ENCODE measurements around the gene WDSUB1.

The WDSUB1 gene

DNA sequence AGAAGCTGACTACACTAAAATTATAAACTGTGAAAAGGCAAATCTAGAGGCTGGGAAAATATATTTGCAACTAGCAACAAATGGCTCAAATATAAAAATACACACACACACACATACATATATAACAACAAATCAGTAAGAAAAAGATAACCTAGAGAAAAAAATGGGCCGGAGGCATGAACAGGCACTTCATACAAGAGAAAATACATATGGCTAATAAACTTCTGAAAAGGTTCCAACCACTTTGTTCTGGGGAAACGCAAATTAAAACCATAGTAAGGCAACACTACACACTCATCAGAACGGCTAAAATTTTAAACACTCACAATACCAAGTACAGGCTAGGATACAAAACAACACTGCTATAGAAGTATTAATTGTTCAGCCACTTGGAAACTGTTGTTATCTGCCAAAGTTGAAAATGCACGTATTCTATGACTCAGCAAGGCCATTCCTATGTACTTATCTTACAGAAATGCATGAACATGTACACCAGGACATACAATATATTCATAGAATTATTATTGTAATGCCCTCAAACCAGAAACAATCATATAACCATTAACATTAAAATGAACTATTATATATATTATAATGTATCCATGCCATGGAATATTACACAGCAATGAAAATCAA lies 15.6 kb downstream of the WDSUB1 start:
- no peak for TF ChIP-seq POLR2AphosphoS5 (IDR thresholded peaks at IDR 0.05; ENCODE audit: low read depth, low read length)
- no peak for TF ChIP-seq FOXP2 (optimal IDR thresholded peaks at IDR 0.05; ENCODE audit: borderline replicate concordance, extremely low read depth, extremely low read length, insufficient read depth)

DNA sequence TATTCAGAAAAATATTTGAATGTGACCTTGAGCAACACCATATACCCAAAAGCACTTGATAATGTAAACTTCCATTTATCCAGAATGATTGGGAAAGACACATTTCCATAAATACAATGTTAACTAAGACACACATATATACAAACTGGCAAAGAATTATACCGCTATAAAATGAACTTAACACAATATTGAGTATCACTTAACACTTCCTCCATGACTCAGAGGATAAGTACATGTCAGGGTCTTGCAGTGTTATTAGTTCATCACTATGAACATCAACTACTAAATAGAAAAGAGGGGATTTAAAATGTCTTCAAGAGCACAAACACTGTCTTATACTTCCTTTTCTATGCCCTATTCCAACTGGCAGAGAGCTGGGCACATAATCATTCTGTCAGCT lies 18.6 kb downstream of the WDSUB1 start:
- TF ChIP-seq REST (IDR thresholded peaks at IDR 0.05; ENCODE audit: insufficient read depth in 1 of 2, low read depth in 2 of 2, low read length in 2 of 2) (no peak), FOXP2 (optimal IDR thresholded peaks at IDR 0.05; ENCODE audit: borderline replicate concordance, extremely low read depth, extremely low read length, insufficient read depth) (no peak), TAF1 (IDR thresholded peaks at IDR 0.05; ENCODE audit: borderline replicate concordance, insufficient read depth, low read length) (no peak), SIN3A (IDR thresholded peaks at IDR 0.05; ENCODE audit: borderline replicate concordance, insufficient read depth, low read length) (no peak), POLR2AphosphoS5 (IDR thresholded peaks at IDR 0.05; ENCODE audit: low read depth, low read length) (no peak)

DNA sequence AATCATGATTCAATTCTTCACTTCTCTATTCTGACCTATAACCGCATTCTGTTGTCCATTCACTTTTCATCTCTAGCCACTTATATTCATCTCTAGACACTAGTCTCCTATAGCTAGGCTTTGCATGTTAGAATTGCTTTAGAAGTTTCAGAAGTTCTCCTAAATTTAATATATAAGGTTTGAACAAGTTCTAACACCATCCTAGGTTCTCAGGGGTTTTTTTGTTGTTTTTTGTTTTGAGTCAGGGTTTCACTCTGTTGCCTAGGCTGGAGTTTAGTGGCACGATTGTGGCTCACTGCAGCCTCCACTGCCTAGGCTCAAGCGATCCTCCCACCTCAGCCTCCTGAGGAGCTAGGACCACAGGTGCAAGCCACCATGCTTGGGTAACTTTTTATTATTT lies 19.9 kb downstream of the WDSUB1 start:
- TF ChIP-seq TAF1 (IDR thresholded peaks at IDR 0.05; ENCODE audit: borderline replicate concordance, insufficient read depth, low read length) = no peak
- no peak for TF ChIP-seq POLR2AphosphoS5 (IDR thresholded peaks at IDR 0.05; ENCODE audit: low read depth, low read length)
- no peak for TF ChIP-seq SIN3A (IDR thresholded peaks at IDR 0.05; ENCODE audit: borderline replicate concordance, insufficient read depth, low read length)
- no peak for TF ChIP-seq FOXP2 (optimal IDR thresholded peaks at IDR 0.05; ENCODE audit: borderline replicate concordance, extremely low read depth, extremely low read length, insufficient read depth)
- TF ChIP-seq REST (IDR thresholded peaks at IDR 0.05; ENCODE audit: insufficient read depth in 1 of 2, low read depth in 2 of 2, low read length in 2 of 2) = no peak

GRCh38 chr2:159265171-159265576 lies 21.3 kb downstream of the WDSUB1 start:
- TF ChIP-seq TAF1 (IDR thresholded peaks at IDR 0.05; ENCODE audit: borderline replicate concordance, insufficient read depth, low read length) = no peak

- TF ChIP-seq FOXP2 (optimal IDR thresholded peaks at IDR 0.05; ENCODE audit: borderline replicate concordance, extremely low read depth, extremely low read length, insufficient read depth) = no peak
- no peak for TF ChIP-seq REST (IDR thresholded peaks at IDR 0.05; ENCODE audit: insufficient read depth in 1 of 2, low read depth in 2 of 2, low read length in 2 of 2)
- TF ChIP-seq POLR2AphosphoS5 (IDR thresholded peaks at IDR 0.05; ENCODE audit: low read depth, low read length) = no peak
- TF ChIP-seq TAF1 (IDR thresholded peaks at IDR 0.05; ENCODE audit: borderline replicate concordance, insufficient read depth, low read length) = no peak
- TF ChIP-seq SIN3A (IDR thresholded peaks at IDR 0.05; ENCODE audit: borderline replicate concordance, insufficient read depth, low read length) = no peak
Measured at GRCh38 chr2:159262904-159263303, 23.6 kb downstream of the WDSUB1 start.

DNA sequence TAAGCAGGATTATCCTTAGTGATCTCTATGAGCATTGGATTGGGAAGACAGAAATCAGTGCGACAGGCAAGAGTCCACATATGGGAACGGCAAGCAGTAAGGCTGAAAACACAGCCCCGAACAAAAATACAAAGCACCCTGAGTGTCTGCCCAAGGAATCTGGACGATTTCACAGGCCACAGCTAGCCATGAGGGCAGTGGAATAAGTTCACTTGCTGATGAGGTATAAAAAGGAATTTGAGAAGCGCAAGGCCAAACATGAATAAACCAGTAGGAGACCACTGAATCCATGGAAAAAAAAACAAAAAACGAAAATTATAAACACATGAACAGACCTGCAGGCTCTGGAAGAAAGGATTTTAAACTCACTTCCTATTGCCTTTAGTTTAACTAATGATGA lies 24.3 kb downstream of the WDSUB1 start:
- TF ChIP-seq REST (IDR thresholded peaks at IDR 0.05; ENCODE audit: insufficient read depth in 1 of 2, low read depth in 2 of 2, low read length in 2 of 2) (no peak), POLR2AphosphoS5 (IDR thresholded peaks at IDR 0.05; ENCODE audit: low read depth, low read length) (no peak), TAF1 (IDR thresholded peaks at IDR 0.05; ENCODE audit: borderline replicate concordance, insufficient read depth, low read length) (no peak), FOXP2 (optimal IDR thresholded peaks at IDR 0.05; ENCODE audit: borderline replicate concordance, extremely low read depth, extremely low read length, insufficient read depth) (no peak), SIN3A (IDR thresholded peaks at IDR 0.05; ENCODE audit: borderline replicate concordance, insufficient read depth, low read length) (no peak)
